GM12878 (cell line): Measurements from ENCODE around the gene ACOT7. TPM values are rescaled to one million over a fixed set of nuclear protein-coding genes. Genes with fewer than 3 reads are reported as not detected.

Source experiments
- ATAC-seq: fragments of 200-7000 bp; cut with Tn5 transposase; 3 replicates; pipeline ENCODE4 v1.9.1; 2020; ENCODE audit warnings: mild to moderate bottlenecking, moderate library complexity
- BruUV-seq: library from RNA; stranded (reverse); fragments of 400-500 nt; replicated peaks from 2 replicates; lab custom pipeline; 2021; lab: Mats Ljungman, UMichigan
- CTCF ChIA-PET: fragments of 300-600 bp; sonication (Branson Sonifier 250); formaldehyde crosslinking; extraction: SDS; loops from one replicate; lab custom pipeline; 2021; ENCODE audit warnings: inconsistent platforms; lab: Yijun Ruan, JAX
- POLR2A ChIA-PET: fragments of 350-600 bp; formaldehyde crosslinking; extraction: SDS; loops from one replicate; lab custom pipeline; 2021; ENCODE audit warnings: inconsistent platforms; lab: Charles Lee
- RAD21 ChIA-PET: fragments of 300-600 bp; sonication (Branson Sonifier 250); formaldehyde crosslinking; loops from one replicate; lab custom pipeline; 2023; ENCODE audit warnings: antibody characterized with exemption; ENCODE audit not compliant: unreplicated experiment; lab: Charles Lee
- SMC1A ChIA-PET: fragments of 300-600 bp; sonication (Branson Sonifier 250); formaldehyde crosslinking; loops from one replicate; lab custom pipeline; 2023; ENCODE audit not compliant: unreplicated experiment, uncharacterized antibody; lab: Charles Lee
- DNase-seq: peaks from one replicate; pipeline ENCODE4 v3.0.0-alpha.2; 2011; ENCODE audit warnings: low read depth, low spot score
- FAIRE-seq: peaks from 3 replicates; lab custom pipeline; 2011; peaks lifted over from hg19 to GRCh38; lab: Jason Lieb, UNC
- H2AFZ ChIP-seq: 2 replicates; pipeline ENCODE4 v1.6.0; 2011; ENCODE audit warnings: low read depth, low read length, control low read depth; ENCODE audit not compliant: control insufficient read depth
- H3K27ac ChIP-seq: 2 replicates; pipeline ENCODE4 v1.5.1; 2011; ENCODE audit warnings: control low read depth; ENCODE audit not compliant: control insufficient read depth, insufficient read depth
- H3K27me3 ChIP-seq, 2 experiments: replicated peaks in 1 of 2; 2 replicates each; pipeline versions ENCODE4 v1.6.0 to v1.6.1; 2011; ENCODE audit warnings: low read length in 1 of 2; ENCODE audit not compliant: control insufficient read depth in 2 of 2, insufficient read depth in 2 of 2
- H3K36me3 ChIP-seq, 2 experiments: 2 replicates each; pipeline ENCODE4 v1.5.1; 2011; ENCODE audit warnings: low read length in 1 of 2; ENCODE audit not compliant: control insufficient read depth in 2 of 2, insufficient read depth in 2 of 2
- H3K4me1 ChIP-seq: 2 replicates; pipeline ENCODE4 v1.6.1; 2011; ENCODE audit warnings: mild to moderate bottlenecking, low read length, moderate library complexity, mixed read lengths; ENCODE audit not compliant: control insufficient read depth, insufficient read depth
- H3K4me2 ChIP-seq: 2 replicates; pipeline ENCODE4 v1.6.0; 2011; ENCODE audit warnings: control low read depth; ENCODE audit not compliant: control insufficient read depth, insufficient read depth
- H3K4me3 ChIP-seq: fragments of 200-600 bp; sonication (generic); 2 replicates; pipeline ENCODE4 v1.5.1; 2016
- H3K79me2 ChIP-seq: 2 replicates; pipeline ENCODE4 v1.6.0; 2011; ENCODE audit warnings: low read length; ENCODE audit not compliant: control insufficient read depth, insufficient read depth
- H3K9ac ChIP-seq: 2 replicates; pipeline ENCODE4 v1.8.0; 2011; ENCODE audit warnings: low read length, control low read depth, mixed read lengths; ENCODE audit not compliant: control insufficient read depth, insufficient read depth
- H3K9me3 ChIP-seq: replicated peaks from 3 replicates; pipeline ENCODE4 v1.5.1; 2011; ENCODE audit warnings: mild to moderate bottlenecking, low read length; ENCODE audit not compliant: control insufficient read depth, insufficient read depth
- H4K20me1 ChIP-seq: 2 replicates; pipeline ENCODE4 v1.6.0; 2011; ENCODE audit not compliant: control insufficient read depth, insufficient read depth
- BCL3 ChIP-seq: IDR thresholded peaks from 2 replicates; pipeline ENCODE4 v1.6.1; 2011; ENCODE audit warnings: borderline replicate concordance, low read depth, mild to moderate bottlenecking, moderate library complexity, low read length; ENCODE audit not compliant: insufficient read depth, poor library complexity, severe bottlenecking
- BRCA1 ChIP-seq: IDR thresholded peaks from 2 replicates; pipeline ENCODE4 v1.6.1; 2011; ENCODE audit warnings: low read depth, low read length, improper control_type of control experiment
- CREM ChIP-seq: IDR thresholded peaks from 2 replicates; pipeline ENCODE4 v1.6.1; 2014; ENCODE audit warnings: antibody characterized with exemption, low read depth
- E4F1 ChIP-seq: fragments of 450-650 bp; IDR thresholded peaks from 2 replicates; pipeline ENCODE4 v1.6.1; 2018; ENCODE audit warnings: borderline replicate concordance, mild to moderate bottlenecking; ENCODE audit not compliant: partially characterized antibody
- ELK1 ChIP-seq: IDR thresholded peaks from 2 replicates; pipeline ENCODE4 v1.6.1; 2012; ENCODE audit warnings: low read depth, low read length, improper control_type of control experiment
- FOS ChIP-seq: IDR thresholded peaks from 3 replicates; pipeline ENCODE4 v1.6.1; 2011; ENCODE audit warnings: borderline replicate concordance; ENCODE audit not compliant: insufficient read length; ENCODE audit errors: extremely low read depth
- IKZF2 ChIP-seq, 2 experiments: fragments of 450-650 bp; IDR thresholded peaks; 2 replicates each; pipeline ENCODE4 v1.6.1; 2017; ENCODE audit warnings: mild to moderate bottlenecking in 2 of 2, moderate library complexity in 2 of 2
- RBBP5 ChIP-seq: fragments of 200-600 bp; sonication (generic); conservative IDR thresholded peaks from 2 replicates; pipeline ENCODE4 v1.6.1; 2016
- ZBED1 ChIP-seq: IDR thresholded peaks from 2 replicates; pipeline ENCODE4 v1.6.1; 2016; ENCODE audit warnings: borderline replicate concordance
- ZBTB11 ChIP-seq: fragments of 450-650 bp; formaldehyde crosslinking; IDR thresholded peaks from 2 replicates; pipeline ENCODE4 v1.5.0; 2022; ENCODE audit warnings: mild to moderate bottlenecking, missing genetic modification characterization
- ZNF687 ChIP-seq: fragments of 450-650 bp; IDR thresholded peaks from 2 replicates; pipeline ENCODE4 v1.6.1; 2017; ENCODE audit warnings: mild to moderate bottlenecking, moderate library complexity
- WGBS: methylation state at CpG from one replicate; pipeline ENCODE4 v1.1.6; 2016; ENCODE audit warnings: low lambda C conversion rate; ENCODE audit not compliant: insufficient replicate concordance, insufficient coverage; ENCODE audit errors: missing lambda C conversion rate; 5-methylcytosine and 5-hydroxymethylcytosine counted together
- in situ Hi-C: fragments of 300-500 bp; cut with MboI; formaldehyde crosslinking; loops from 9 replicates; pipeline ENCODE4 v1.14.3; 2018; ENCODE audit warnings: mixed read lengths
- intact Hi-C: fragments of 100-400 bp; cut with micrococcal nuclease; formaldehyde crosslinking; loops from one replicate; pipeline ENCODE4 v1.14.2; 2022; ENCODE audit not compliant: unreplicated experiment
- polyA plus RNA-seq, 11 experiments: library from polyadenylated mRNA; depleted of rRNA in 4 of 11; unstranded in 6 of 11; stranded (reverse) in 5 of 11; fragments of >200 nt; fragmentation: Nextera tagmentation in 4 of 11; fragmentation: Illumina TruSeq in 1 of 11; extraction: Ambion mirVana in 4 of 11; extraction: Trizol in 1 of 11; gene quantifications; 1 replicate in 1 of 11; 2 replicates in 10 of 11; pipeline versions ENCODE4 v1.2.1 to v1.2.3, GENCODE V29; 2011 to 2016; ENCODE audit warnings: inconsistent platforms in 2 of 11, missing spikeins in 2 of 11, low read depth in 1 of 11
- total RNA-seq, 4 experiments: library from RNA; depleted of rRNA in 3 of 4; stranded (reverse); fragments of >200 nt in 3 of 4; fragmentation: Illumina TruSeq in 1 of 4; extraction: Trizol in 1 of 4; gene quantifications; 2 replicates each; pipeline versions ENCODE4 v1.2.1 to v1.2.3, GENCODE V29; 2013 to 2021

The ACOT7 gene
- total and polyA plus RNA-seq, 10 of the 15 experiments (the other 5 are each of a cell fraction or from before 2014, with no cell fraction given) = 8.9 to 206 (median 61.2) TPM

GRCh38 chr1:6399294-6399693, 5.7 kb upstream of the ACOT7 start:
- 63% methylated on average over 3 of the region's 3 CpGs for WGBS
- ChIA-PET SMC1A (interaction anchor here (1.0 to 2.1 kb wide), 2 partner anchors 15 to 37 kb away, joined by 3 to 8 read pairs; no protein-coding TSS in a partner anchor), RAD21 (interaction anchor here (1.3 kb wide), 1 partner anchor 153 kb away, joined by 3 read pairs; no protein-coding TSS in a partner anchor), POLR2A (no interaction called here), CTCF (interaction anchor here (1.3 to 21.2 kb wide), 4 partner anchors 39 to 153 kb away, joined by 3 to 276 read pairs (median 31); no protein-coding TSS in a partner anchor)
- Histone ChIP-seq H3K4me1 (peaks cover 3% of the 10 kb centered on the region), H3K36me3 (no peaks in the 10 kb centered on the region), H3K4me2 (no peak overlapping the region), H3K4me3 (no peak overlapping the region), H3K9me3 (no peaks in the 10 kb centered on the region), H3K79me2 (no peaks in the 10 kb centered on the region), H3K27me3 (no peaks in the 10 kb centered on the region), H3K27ac (no peak overlapping the region), H2AFZ (no peak overlapping the region), H4K20me1 (no peaks in the 10 kb centered on the region), H3K9ac (no peak overlapping the region)
- intact Hi-C loops (no loop called here), in situ Hi-C loops (no loop called here)
- FAIRE-seq (no peak), ATAC-seq (no peak), DNase-seq (no peak)
- no TSS peak for BruUV-seq
- TF ChIP-seq IKZF2 (IDR thresholded peaks at IDR 0.05) = no peak
- TF ChIP-seq FOS = no peak
- no peak for TF ChIP-seq CREM
- no peak for TF ChIP-seq ELK1
- TF ChIP-seq ZNF687 = no peak
- no peak for TF ChIP-seq BRCA1
- TF ChIP-seq BCL3 = no peak
- TF ChIP-seq E4F1 = no peak
- TF ChIP-seq RBBP5 = no peak
- no peak for TF ChIP-seq ZBTB11 (CRISPR knock-in tag)
- TF ChIP-seq ZBED1 = no peak
